Measurements from ENCODE around the gene C8B.

- TF ChIP-seq POLR2AphosphoS5 (IDR thresholded peaks at IDR 0.05; ENCODE audit: borderline replicate concordance, low read depth, low read length): no peak
- no peak for TF ChIP-seq EZH2 (IDR thresholded peaks at IDR 0.05)
- no peak for TF ChIP-seq FOXP2 (optimal IDR thresholded peaks at IDR 0.05; ENCODE audit: control extremely low read depth, extremely low read length, insufficient read depth)
Measured at GRCh38 chr1:56931211-56931610, 34.6 kb downstream of the C8B start.

Measured in SK-N-MC (cell line).